Urinary bladder (tissue), 4 donors: ENCODE measurements around the gene METTL22. TPM values are rescaled to one million over a fixed set of nuclear protein-coding genes. Genes with fewer than 3 reads are reported as not detected.

Source experiments
- DNase-seq: peaks from one replicate; pipeline ENCODE4 v3.0.0-alpha.2; 2015; ENCODE audit errors: extremely low spot score
- H3K27ac ChIP-seq: one replicate; pipeline ENCODE4 v1.5.1; 2013; ENCODE audit warnings: low read depth, mild to moderate bottlenecking, moderate library complexity
- H3K36me3 ChIP-seq: one replicate; pipeline ENCODE4 v1.6.1; 2013; ENCODE audit warnings: mild to moderate bottlenecking, moderate library complexity; ENCODE audit not compliant: insufficient read depth
- H3K4me1 ChIP-seq: one replicate; pipeline ENCODE4 v1.6.1; 2013; ENCODE audit warnings: mild to moderate bottlenecking, moderate library complexity; ENCODE audit not compliant: insufficient read depth
- H3K4me3 ChIP-seq: one replicate; pipeline ENCODE4 v1.5.1; 2013; ENCODE audit warnings: low read depth, low read length
- WGBS: extraction: QIAGEN DNeasy Blood & Tissue Kit; methylation state at CpG from one replicate; pipeline ENCODE4 v1.1.7; 2013; 5-methylcytosine and 5-hydroxymethylcytosine counted together
- polyA plus RNA-seq: library from polyadenylated mRNA; stranded (reverse); fragments of 200-250 nt; gene quantifications from one replicate; pipeline ENCODE4 v1.2.3, GENCODE V29; 2013
- total RNA-seq: library from RNA; depleted of rRNA; stranded (reverse); fragments of >200 nt; gene quantifications from one replicate; pipeline ENCODE4 v1.2.3, GENCODE V29; 2014
- donor health status: healthy with polysubstance abuse.
- donor health status: healthy.

Gene METTL22
- total and polyA plus RNA-seq, 2 donors = 22.4 to 25.2 TPM

- 16% methylated on average over 24 of the region's 24 CpGs for WGBS
- no peaks in the 10 kb centered on the region for H3K4me1 ChIP-seq
- no peak for DNase-seq
- H3K27ac ChIP-seq = no peak overlapping the region
- peak overlapping the region; percentile 58 for H3K4me3 ChIP-seq
- no peaks in the 10 kb centered on the region for H3K36me3 ChIP-seq
These were observed 52.3 kb downstream of the METTL22 start for GRCh38 chr16:8673611-8674412.

GRCh38 chr16:8674413-8675022 is 53.0 kb downstream of the METTL22 start, which contains the start of gene ABAT:
ABAT (plus strand) TSS chr16:8674617; CDS start chr16:8735740, 61,123 bp downstream.
- DNase-seq = peak; percentile 45
- 3% methylated on average over 49 of the region's 49 CpGs for WGBS
- Histone ChIP-seq H3K27ac (no peak within 1 kb of the TSS), H3K4me1 (no peaks in the 10 kb centered on the region), H3K36me3 (no peaks in the 10 kb centered on the region), H3K4me3 (peak within 1 kb of the TSS; percentile 58)

- no peaks in the 10 kb centered on the region for H3K36me3 ChIP-seq
- H3K4me3 ChIP-seq = peak overlapping the region; percentile 58
- DNase-seq = no peak
- 54% methylated on average over 13 of the region's 13 CpGs for WGBS
- H3K27ac ChIP-seq = no peak overlapping the region
- no peaks in the 10 kb centered on the region for H3K4me1 ChIP-seq
These were observed 54.0 kb downstream of the METTL22 start for GRCh38 chr16:8675183-8676159.

GRCh38 chr16:8676160-8676547 is 54.7 kb downstream of the METTL22 start:
- H3K4me3 ChIP-seq = no peak overlapping the region
- no peak overlapping the region for H3K27ac ChIP-seq
- H3K4me1 ChIP-seq = no peaks in the 10 kb centered on the region
- no peaks in the 10 kb centered on the region for H3K36me3 ChIP-seq
- no peak for DNase-seq
- 74% methylated on average over 5 of the region's 5 CpGs for WGBS

GRCh38 chr16:8676737-8677375 is 55.4 kb downstream of the METTL22 start:
- WGBS = 78% methylated on average over 7 of the region's 7 CpGs
- Histone ChIP-seq H3K36me3 (no peaks in the 10 kb centered on the region), H3K4me1 (no peaks in the 10 kb centered on the region), H3K27ac (no peak overlapping the region), H3K4me3 (no peak overlapping the region)
- no peak for DNase-seq

GRCh38 chr16:8677481-8677880 is 56.0 kb downstream of the METTL22 start:
- Histone ChIP-seq H3K4me3 (no peak overlapping the region), H3K27ac (no peak overlapping the region), H3K4me1 (no peaks in the 10 kb centered on the region), H3K36me3 (no peaks in the 10 kb centered on the region)
- no peak for DNase-seq
- WGBS = 89% methylated on average over 5 of the region's 5 CpGs

GRCh38 chr16:8678068-8678927 is 56.8 kb downstream of the METTL22 start:
- DNase-seq = no peak
- WGBS = 86% methylated on average over 7 of the region's 7 CpGs
- Histone ChIP-seq H3K36me3 (no peaks in the 10 kb centered on the region), H3K4me3 (no peak overlapping the region), H3K27ac (no peak overlapping the region), H3K4me1 (no peaks in the 10 kb centered on the region)

GRCh38 chr16:8679151-8679550 is 57.7 kb downstream of the METTL22 start:
- Histone ChIP-seq H3K4me1 (no peaks in the 10 kb centered on the region), H3K36me3 (no peaks in the 10 kb centered on the region), H3K4me3 (no peak overlapping the region), H3K27ac (no peak overlapping the region)
- 89% methylated on average over 2 of the region's 2 CpGs for WGBS
- no peak for DNase-seq

- no peak for DNase-seq
- Histone ChIP-seq H3K36me3 (no peaks in the 10 kb centered on the region), H3K27ac (no peak overlapping the region), H3K4me1 (no peaks in the 10 kb centered on the region), H3K4me3 (no peak overlapping the region)
- 71% methylated on average over 9 of the region's 9 CpGs for WGBS
These were observed 61.2 kb downstream of the METTL22 start for GRCh38 chr16:8682551-8683259.

- Histone ChIP-seq H3K36me3 (no peaks in the 10 kb centered on the region), H3K4me3 (no peak overlapping the region), H3K4me1 (no peaks in the 10 kb centered on the region), H3K27ac (no peak overlapping the region)
- WGBS = 68% methylated on average over 4 of the region's 4 CpGs
- DNase-seq = no peak
These were observed 62.1 kb downstream of the METTL22 start for GRCh38 chr16:8683640-8684039.

- Histone ChIP-seq H3K4me3 (no peak overlapping the region), H3K4me1 (no peaks in the 10 kb centered on the region), H3K27ac (no peak overlapping the region), H3K36me3 (no peaks in the 10 kb centered on the region)
- WGBS = 63% methylated on average over 3 of the region's 3 CpGs
- no peak for DNase-seq
These were observed 64.1 kb downstream of the METTL22 start for GRCh38 chr16:8685617-8686016.

- DNase-seq = no peak
- Histone ChIP-seq H3K4me1 (no peaks in the 10 kb centered on the region), H3K27ac (no peak overlapping the region), H3K36me3 (no peaks in the 10 kb centered on the region), H3K4me3 (no peak overlapping the region)
- 25% methylated on average over 7 of the region's 7 CpGs for WGBS
These were observed 64.6 kb downstream of the METTL22 start for GRCh38 chr16:8686031-8686621.
